Loucy (cell line): Measurements from ENCODE around the gene ST6GAL1.

Experiments
- EZH2phosphoT487 ChIP-seq: fragments of 200-600 bp; IDR thresholded peaks from 2 replicates; pipeline ENCODE4 v1.6.1; 2018; ENCODE audit warnings: antibody characterized with exemption, mild to moderate bottlenecking, moderate library complexity, borderline replicate concordance
- TF ChIP-seq, protein P1 (sequence below): fragments of 200-600 bp; sonication (generic); conservative IDR thresholded peaks from 2 replicates; pipeline ENCODE4 v1.5.1; 2014; ENCODE audit warnings: mild to moderate bottlenecking, antibody characterized with exemption, low read length

DNA sequence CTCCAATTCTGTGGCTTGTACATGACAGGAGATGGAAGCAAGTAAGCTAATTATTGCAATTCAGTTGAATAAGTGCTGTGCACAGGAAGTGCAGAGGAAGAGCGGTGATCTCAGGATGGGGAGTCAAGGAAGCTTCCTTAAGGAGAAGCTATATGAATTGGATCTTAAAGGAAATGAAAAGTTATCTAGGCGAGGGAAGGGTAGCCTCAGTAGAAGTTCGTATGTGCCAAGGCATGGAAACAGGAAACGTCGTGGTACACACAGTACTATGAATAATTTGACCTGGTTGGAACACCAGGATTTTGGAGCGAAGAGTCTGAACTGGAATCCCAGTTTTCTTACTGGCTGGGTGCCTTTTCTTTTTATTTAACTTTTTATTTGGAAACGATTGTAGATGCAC, 39.3 kb downstream of the ST6GAL1 start:
- TF ChIP-seq, protein P1, sequence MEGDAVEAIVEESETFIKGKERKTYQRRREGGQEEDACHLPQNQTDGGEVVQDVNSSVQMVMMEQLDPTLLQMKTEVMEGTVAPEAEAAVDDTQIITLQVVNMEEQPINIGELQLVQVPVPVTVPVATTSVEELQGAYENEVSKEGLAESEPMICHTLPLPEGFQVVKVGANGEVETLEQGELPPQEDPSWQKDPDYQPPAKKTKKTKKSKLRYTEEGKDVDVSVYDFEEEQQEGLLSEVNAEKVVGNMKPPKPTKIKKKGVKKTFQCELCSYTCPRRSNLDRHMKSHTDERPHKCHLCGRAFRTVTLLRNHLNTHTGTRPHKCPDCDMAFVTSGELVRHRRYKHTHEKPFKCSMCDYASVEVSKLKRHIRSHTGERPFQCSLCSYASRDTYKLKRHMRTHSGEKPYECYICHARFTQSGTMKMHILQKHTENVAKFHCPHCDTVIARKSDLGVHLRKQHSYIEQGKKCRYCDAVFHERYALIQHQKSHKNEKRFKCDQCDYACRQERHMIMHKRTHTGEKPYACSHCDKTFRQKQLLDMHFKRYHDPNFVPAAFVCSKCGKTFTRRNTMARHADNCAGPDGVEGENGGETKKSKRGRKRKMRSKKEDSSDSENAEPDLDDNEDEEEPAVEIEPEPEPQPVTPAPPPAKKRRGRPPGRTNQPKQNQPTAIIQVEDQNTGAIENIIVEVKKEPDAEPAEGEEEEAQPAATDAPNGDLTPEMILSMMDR, result no peak
- TF ChIP-seq EZH2phosphoT487, result no peak
